PC-3 (cell line): ENCODE measurements around the gene GHRH.

Source experiments
- CTCF ChIP-seq: fragments of 300-600 bp; sonication (generic); conservative IDR thresholded peaks from 2 replicates; pipeline ENCODE4 v1.5.1; 2017; ENCODE audit warnings: antibody characterized with exemption, low read depth, mild to moderate bottlenecking, low read length
- EZH2 ChIP-seq: fragments of 300-600 bp; sonication (generic); IDR thresholded peaks from one replicate; pipeline ENCODE4 v1.6.1; 2017; ENCODE audit warnings: antibody characterized with exemption, mild to moderate bottlenecking, low read length; ENCODE audit not compliant: unreplicated experiment

- TF ChIP-seq CTCF (no peak), EZH2 (no peak)
These were observed 1.7 kb downstream of the GHRH start for GRCh38 chr20:37259865-37260264.
